Loucy (cell line): Measurements from ENCODE around the gene PTPRF.

Experiments
- EZH2phosphoT487 ChIP-seq: fragments of 200-600 bp; IDR thresholded peaks from 2 replicates; pipeline ENCODE4 v1.6.1; 2018; ENCODE audit warnings: antibody characterized with exemption, mild to moderate bottlenecking, moderate library complexity, borderline replicate concordance
- TF ChIP-seq, protein P1 (sequence below): fragments of 200-600 bp; sonication (generic); conservative IDR thresholded peaks from 2 replicates; pipeline ENCODE4 v1.5.1; 2014; ENCODE audit warnings: mild to moderate bottlenecking, antibody characterized with exemption, low read length

GRCh38 chr1:43563876-43564539 lies 33.3 kb downstream of the PTPRF start:
- TF ChIP-seq, protein P1, sequence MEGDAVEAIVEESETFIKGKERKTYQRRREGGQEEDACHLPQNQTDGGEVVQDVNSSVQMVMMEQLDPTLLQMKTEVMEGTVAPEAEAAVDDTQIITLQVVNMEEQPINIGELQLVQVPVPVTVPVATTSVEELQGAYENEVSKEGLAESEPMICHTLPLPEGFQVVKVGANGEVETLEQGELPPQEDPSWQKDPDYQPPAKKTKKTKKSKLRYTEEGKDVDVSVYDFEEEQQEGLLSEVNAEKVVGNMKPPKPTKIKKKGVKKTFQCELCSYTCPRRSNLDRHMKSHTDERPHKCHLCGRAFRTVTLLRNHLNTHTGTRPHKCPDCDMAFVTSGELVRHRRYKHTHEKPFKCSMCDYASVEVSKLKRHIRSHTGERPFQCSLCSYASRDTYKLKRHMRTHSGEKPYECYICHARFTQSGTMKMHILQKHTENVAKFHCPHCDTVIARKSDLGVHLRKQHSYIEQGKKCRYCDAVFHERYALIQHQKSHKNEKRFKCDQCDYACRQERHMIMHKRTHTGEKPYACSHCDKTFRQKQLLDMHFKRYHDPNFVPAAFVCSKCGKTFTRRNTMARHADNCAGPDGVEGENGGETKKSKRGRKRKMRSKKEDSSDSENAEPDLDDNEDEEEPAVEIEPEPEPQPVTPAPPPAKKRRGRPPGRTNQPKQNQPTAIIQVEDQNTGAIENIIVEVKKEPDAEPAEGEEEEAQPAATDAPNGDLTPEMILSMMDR, result no peak
- TF ChIP-seq EZH2phosphoT487, result no peak
